CD4-positive, alpha-beta T cell treated with Interleukin-12 subunit alpha and Interleukin-12 subunit beta, for 1 hour (primary cell): ENCODE data around the gene UTP4.
A peak's percentile ranks its signal among the peaks of the same experiment; 100 is the strongest.
"Not testable (repeated sequence)": the region's sequence is repeated elsewhere in the genome, so short reads cannot be mapped to it uniquely, and the experiment has no call there.

Source experiments
- DNase-seq: peaks from one replicate; pipeline ENCODE4 v3.0.0-alpha.2; 2020

The UTP4 gene

DNA sequence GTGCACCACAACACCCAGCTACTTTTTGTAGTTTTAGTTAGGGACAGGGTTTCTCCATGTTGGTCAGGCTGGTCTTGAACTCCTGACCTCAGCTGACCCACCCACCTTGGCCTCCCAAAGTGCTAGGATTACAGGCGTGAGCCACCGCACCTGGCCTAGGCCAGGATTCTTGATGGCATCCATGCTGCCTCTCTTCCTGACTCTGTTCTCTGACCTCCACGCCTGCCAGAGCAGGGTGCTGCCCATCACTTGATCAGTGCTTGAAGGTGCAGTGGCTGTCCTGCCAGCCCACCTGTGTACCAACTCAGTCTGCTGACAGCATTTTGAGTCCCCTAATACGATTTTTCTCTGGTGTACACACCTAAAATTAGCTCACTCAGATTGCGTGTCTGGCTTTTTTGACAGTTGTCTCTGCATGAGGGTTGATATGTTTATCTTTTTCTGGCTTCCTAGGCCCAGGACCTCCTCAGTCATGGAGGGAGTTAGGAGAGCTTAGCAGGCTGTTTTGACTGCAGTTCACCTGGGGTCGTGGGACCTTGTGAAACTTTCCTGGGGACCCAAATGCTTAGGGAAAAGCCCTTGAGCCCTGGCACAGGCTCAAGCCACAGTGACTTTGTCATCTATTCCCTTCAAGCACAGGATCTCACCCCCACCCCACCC is 21.1 kb upstream of the UTP4 start:
- no peak for DNase-seq

DNA sequence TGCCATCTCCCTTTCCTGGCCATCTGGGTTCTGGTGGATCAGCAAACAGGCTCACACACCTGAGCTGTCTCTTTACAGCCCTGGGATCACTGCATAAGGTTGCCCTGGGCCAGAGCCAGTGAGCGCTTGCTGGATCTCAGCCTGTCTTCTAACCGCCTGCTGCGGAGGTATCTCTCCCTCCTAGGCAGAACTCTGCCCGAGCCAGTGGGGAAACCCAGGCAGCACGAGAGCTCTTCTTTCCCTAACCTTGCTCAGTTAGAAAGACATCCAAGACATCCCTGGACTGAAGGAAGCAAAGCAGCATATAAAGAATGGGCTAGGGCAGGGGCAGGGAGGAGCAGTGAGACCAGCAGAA is 20.6 kb upstream of the UTP4 start:
- no peak for DNase-seq

- peak; percentile 35 for DNase-seq
Measured at GRCh38 chr16:69112285-69113129, 19.9 kb upstream of the UTP4 start.

GRCh38 chr16:69113216-69113615 is 19.2 kb upstream of the UTP4 start:
- DNase-seq, result no peak

DNA sequence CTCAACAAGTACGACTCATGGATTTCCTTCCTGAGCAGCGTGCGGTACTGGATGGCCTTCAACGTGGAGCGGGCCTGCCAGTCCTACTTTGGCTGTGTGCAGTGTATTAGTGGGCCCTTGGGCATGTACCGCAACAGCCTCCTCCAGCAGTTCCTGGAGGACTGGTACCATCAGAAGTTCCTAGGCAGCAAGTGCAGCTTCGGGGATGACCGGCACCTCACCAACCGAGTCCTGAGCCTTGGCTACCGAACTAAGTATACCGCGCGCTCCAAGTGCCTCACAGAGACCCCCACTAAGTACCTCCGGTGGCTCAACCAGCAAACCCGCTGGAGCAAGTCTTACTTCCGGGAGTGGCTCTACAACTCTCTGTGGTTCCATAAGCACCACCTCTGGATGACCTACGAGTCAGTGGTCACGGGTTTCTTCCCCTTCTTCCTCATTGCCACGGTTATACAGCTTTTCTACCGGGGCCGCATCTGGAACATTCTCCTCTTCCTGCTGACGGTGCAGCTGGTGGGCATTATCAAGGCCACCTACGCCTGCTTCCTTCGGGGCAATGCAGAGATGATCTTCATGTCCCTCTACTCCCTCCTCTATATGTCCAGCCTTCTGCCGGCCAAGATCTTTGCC is 18.0 kb upstream of the UTP4 start:
- no peak for DNase-seq

- no peak for DNase-seq
Measured at GRCh38 chr16:69114976-69115355, 17.5 kb upstream of the UTP4 start.

GRCh38 chr16:69115361-69115760 is 17.1 kb upstream of the UTP4 start:
- DNase-seq, result no peak

GRCh38 chr16:69115837-69116236 is 16.6 kb upstream of the UTP4 start:
- no peak for DNase-seq

DNA sequence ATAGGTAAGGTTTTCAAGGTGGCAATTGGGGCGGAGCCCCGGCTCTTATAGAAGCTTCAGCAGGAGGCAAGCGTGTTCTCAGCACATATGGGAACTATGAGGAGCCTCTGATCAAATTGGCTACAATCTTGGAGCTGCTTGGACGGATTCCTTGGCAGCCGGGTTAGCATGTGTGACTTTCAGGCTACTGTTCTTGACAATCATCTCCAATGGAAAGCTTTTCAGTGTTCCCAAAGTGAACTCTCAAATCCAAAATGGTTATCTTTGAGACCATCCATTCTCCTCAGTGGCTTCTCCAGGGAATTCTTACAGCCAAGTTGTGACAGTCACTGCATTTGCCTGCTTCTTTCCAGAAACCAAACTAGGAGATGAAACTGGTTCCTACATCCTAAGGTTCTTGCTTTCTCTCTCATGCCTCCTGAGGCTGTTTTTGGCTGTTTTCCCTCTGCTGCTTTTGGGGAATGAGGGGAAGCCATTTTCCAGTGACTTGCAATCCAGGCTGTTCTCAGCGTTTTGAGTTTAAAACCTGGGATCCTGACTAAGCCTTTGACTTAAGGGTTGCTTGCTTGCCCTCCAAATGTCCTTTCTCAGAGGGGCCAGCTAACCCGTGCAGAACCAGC is 16.1 kb upstream of the UTP4 start:
- DNase-seq, result no peak

- no peak for DNase-seq
Measured at GRCh38 chr16:69116906-69117305, 15.5 kb upstream of the UTP4 start.

DNA sequence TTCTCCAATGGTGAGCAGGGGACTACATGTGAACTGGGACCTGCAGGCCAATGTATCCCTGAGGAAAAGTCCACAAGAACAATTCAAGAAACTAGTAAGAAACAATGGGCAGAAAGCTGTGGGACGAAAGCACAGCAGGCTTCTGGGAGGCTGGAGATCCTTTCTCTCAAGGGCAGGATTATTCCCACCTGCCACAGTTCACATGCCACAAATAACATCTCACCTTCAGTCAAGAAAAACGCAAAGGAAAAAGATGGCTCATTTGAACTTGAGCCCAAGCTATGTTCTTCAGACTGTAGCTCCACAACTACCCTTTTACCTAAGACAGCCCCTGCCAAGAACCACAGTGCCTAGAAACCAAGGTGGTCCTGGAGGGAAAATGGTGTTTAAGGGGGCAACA is 14.0 kb upstream of the UTP4 start:
- no peak for DNase-seq

DNA sequence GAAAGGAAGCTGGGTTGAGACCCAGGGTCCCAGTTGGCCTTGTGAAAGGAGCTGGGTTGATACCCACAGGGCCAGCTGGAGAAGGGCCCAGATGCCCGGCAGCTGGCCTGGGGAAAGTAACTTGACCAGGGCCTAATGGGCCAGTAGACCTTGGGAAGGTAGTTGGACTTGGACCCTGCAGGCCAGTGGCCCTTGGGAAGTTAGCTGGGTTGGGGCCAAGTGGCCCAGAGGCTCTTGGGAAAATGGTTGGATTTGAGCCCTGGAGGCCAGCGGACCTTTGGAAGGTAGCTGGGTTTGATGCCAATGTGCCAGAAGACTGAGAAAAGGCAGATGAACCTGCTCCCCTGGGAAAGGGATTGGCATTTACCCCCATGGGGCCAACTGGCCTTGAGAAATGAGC is 13.5 kb upstream of the UTP4 start:
- no peak for DNase-seq

DNA sequence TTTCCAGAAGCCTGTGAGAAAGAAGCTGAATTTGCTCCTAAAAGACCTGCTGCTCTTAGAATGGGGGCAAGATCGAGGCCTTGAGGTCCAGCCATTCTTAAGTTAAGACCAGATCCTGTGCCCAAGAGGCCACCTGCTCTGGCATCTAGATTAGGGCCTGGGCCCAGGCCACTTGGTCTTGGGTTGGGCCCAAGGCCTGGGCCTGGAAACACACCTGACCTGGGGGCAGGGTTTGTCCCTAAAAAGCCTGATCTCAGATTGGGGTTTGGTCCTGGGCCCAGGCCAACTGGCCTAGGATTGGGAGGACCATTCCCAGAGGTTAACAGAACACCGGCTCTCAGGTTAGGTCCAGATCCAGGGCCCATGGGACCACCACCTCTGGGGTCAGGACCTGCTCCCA is 12.9 kb upstream of the UTP4 start:
- DNase-seq, result no peak

DNA sequence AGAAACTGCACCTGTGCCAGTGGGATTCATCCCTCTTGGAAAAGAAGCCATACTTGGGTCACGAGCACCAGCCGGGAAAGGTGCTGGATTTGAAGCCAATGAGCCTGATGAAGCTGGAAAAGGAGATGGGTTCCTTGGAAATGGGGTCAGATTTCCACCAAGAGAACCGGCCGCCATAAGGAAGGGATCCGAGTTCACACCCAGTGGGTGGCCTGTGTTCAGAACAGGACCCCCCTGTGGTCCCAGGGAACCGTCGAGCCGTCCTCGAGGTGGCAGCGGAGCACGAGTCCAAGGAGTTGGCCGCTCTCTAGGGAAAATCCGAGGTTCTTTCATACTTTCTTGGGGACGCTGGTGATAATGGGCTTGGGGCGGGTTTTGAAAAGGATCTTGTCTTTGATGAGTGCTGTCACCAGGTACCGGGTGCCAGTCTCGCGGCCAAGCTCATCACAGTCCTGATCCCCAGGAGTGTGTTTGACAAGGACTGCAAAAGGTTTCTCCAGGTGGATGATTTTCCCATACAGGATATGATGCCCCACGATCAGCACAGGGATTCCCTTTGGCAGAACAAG is 12.3 kb upstream of the UTP4 start:
- no peak for DNase-seq

GRCh38 chr16:69123910-69124309 is 8.5 kb upstream of the UTP4 start:
- DNase-seq, result peak; percentile 75

DNA sequence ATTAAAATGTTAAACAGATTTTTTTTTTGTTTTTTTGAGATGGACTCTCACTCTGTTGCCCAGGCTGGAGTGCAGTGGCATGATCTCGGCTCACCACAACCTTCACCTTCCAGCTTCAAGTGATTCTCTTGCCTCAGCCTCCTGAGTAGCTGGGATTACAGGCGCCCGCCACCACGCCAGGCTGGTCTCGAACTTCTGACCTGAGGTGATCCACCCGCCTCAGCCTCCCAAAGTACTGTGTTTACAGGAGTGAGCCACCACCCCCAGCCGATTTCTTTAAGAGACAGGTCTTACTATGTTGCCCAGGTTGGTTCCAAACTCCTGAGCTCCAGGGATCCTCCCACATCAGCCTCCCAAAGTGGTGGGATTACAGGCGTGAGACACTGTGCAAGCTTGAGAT is 8.0 kb upstream of the UTP4 start:
- not testable (repeated sequence) for DNase-seq

- not testable (repeated sequence) for DNase-seq
Measured at GRCh38 chr16:69124961-69125360, 7.5 kb upstream of the UTP4 start.

DNA sequence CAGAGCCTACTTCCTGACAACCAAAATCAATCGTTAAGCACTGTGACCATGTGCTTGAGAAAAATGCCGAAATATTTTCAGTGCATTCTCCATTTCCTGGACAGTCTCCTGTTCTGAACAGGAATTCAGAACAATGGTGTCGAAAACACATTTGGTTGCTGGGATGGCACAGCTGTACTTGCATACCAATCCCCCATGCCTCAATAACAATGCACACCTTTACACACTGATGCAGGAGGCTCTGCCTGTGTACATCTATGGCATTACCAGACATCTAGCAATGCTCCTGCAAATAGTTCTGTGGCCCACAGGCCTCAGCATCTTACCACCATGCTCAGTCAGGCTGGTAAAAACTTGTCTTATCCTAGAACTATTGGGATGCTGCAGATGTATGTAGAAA is 6.2 kb upstream of the UTP4 start:
- DNase-seq, result no peak

DNA sequence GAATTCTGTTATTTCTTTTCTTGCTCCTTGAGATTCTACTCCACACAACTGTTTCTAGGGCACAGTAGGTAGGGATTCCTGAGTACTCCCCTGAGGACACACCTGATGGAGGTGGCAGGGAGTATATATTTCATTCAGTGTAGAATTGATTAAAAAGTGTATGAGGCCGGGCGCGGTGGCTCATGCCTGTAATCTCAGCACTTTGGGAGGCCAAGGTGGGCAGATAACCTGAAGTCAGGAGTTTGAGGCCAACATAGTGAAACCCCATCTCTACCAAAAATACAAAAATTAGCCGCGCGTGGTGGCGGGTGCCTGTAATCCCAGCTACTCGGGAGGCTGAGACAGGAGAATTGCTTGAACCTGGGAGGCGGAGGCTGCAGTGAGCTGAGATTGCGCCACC is 5.6 kb upstream of the UTP4 start:
- not testable (repeated sequence) for DNase-seq

DNA sequence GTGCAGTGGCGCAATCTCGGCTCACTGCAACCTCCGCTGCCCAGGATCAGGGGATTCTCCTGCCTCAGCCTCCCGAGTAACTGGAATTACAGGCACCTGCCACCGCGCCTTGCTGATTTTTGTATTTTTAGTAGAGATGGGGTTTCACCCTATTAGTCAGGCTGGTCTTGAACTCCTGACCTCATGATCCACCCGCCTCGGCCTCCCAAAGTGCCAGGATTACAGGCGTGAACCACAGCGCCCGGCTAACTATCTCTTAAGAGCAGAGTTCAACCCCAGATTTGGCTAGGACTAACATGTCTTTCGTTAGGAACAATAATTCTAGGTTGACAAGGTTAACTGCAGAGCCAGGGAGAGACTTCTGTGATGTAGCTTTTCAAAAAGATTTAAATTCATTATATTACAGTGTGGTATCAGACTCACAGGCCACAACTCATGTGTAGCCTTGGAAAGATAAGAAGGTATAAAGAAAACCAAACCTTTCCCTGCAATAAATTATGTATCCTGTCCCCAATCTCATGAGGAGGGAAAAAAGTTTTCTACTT is 4.4 kb upstream of the UTP4 start:
- no peak for DNase-seq

DNA sequence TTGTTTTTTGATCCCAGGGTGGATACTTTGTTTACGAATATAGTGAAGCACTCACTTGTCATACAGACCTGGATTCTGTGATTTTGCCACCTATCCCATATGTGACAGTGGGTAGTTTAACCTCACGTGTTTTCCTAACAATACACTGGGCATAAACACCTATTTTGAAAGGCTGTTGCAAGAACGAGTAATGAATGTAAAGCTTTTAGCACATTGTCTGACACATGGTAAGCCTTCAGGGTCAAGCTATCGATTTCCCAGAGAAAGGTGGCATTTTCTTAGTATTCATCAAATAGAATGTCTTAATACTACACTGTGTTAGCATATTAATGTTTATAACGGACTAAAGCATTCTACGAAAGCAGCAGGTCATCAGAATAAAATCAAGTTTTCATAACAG is 2.0 kb upstream of the UTP4 start:
- DNase-seq, result no peak

- DNase-seq, result peak; percentile 25
Measured at GRCh38 chr16:69131167-69131838, 1.1 kb upstream of the UTP4 start.
